Smooth muscle cell (in vitro differentiated cells): Measurements from ENCODE around the gene MAD1L1. TPM values are rescaled to one million over a fixed set of nuclear protein-coding genes. Genes with fewer than 3 reads are reported as not detected.

Experiments used
- DNase-seq: peaks from one replicate; lab custom pipeline; 2025; ENCODE audit not compliant: unreplicated experiment; lab: John Stamatoyannopoulos, UW
- H2AFZ ChIP-seq: fragments of 200-600 bp; sonication (generic); 2 replicates; pipeline ENCODE4 v1.6.0; 2016; ENCODE audit warnings: antibody characterized with exemption, low read depth, mild to moderate bottlenecking
- H3F3A ChIP-seq: fragments of 200-600 bp; sonication (generic); 2 replicates; pipeline ENCODE4 v1.6.0; 2017; ENCODE audit warnings: antibody characterized with exemption, low read depth
- H3K27ac ChIP-seq: fragments of 200-600 bp; sonication (generic); 2 replicates; pipeline ENCODE4 v1.5.1; 2016; ENCODE audit warnings: low read depth, mild to moderate bottlenecking
- H3K27me3 ChIP-seq: fragments of 200-600 bp; sonication (generic); 2 replicates; pipeline ENCODE4 v1.6.1; 2016; ENCODE audit warnings: low read depth, mild to moderate bottlenecking
- H3K36me3 ChIP-seq: fragments of 200-600 bp; sonication (generic); 2 replicates; pipeline ENCODE4 v1.5.1; 2016; ENCODE audit warnings: low read depth
- H3K4me1 ChIP-seq: fragments of 200-600 bp; sonication (generic); 2 replicates; pipeline ENCODE4 v1.5.1; 2016; ENCODE audit warnings: low read depth
- H3K4me2 ChIP-seq: fragments of 200-600 bp; sonication (generic); 2 replicates; pipeline ENCODE4 v1.6.0; 2016; ENCODE audit warnings: mild to moderate bottlenecking
- H3K4me3 ChIP-seq: fragments of 200-600 bp; sonication (generic); 2 replicates; pipeline ENCODE4 v1.5.1; 2016; ENCODE audit warnings: mild to moderate bottlenecking
- H3K79me2 ChIP-seq: fragments of 200-600 bp; sonication (generic); 2 replicates; pipeline ENCODE4 v1.6.0; 2016; ENCODE audit warnings: low read depth, mild to moderate bottlenecking
- H3K9ac ChIP-seq: fragments of 200-600 bp; sonication (generic); 2 replicates; pipeline ENCODE4 v1.6.0; 2016; ENCODE audit warnings: low read depth
- H3K9me3 ChIP-seq: fragments of 200-600 bp; sonication (generic); replicated peaks from 2 replicates; pipeline ENCODE4 v1.5.1; 2016; ENCODE audit warnings: low read depth
- H4K20me1 ChIP-seq: fragments of 200-600 bp; sonication (generic); 2 replicates; pipeline ENCODE4 v1.6.0; 2016; ENCODE audit warnings: low read depth
- WGBS: methylation state at CpG from one replicate; pipeline ENCODE4 v1.1.7; 2016; ENCODE audit warnings: low lambda C conversion rate; 5-methylcytosine and 5-hydroxymethylcytosine counted together
- polyA plus RNA-seq: library from polyadenylated mRNA; unstranded; fragments of >200 nt; fragmentation: Nextera tagmentation; extraction: Ambion mirVana; gene quantifications from 2 replicates; pipeline ENCODE4 v1.2.1, GENCODE V29; 2016
- total RNA-seq: library from RNA; depleted of rRNA; stranded (reverse); fragments of >200 nt; gene quantifications from 2 replicates; pipeline ENCODE4 v1.2.3, GENCODE V29; 2014
- TF ChIP-seq, protein P1 (sequence below): fragments of 200-600 bp; sonication (generic); IDR thresholded peaks from 2 replicates; pipeline ENCODE4 v1.5.1; 2017; ENCODE audit warnings: borderline replicate concordance, mild to moderate bottlenecking, antibody characterized with exemption; ENCODE audit not compliant: insufficient read depth, poor library complexity, severe bottlenecking

The MAD1L1 gene
- total and polyA plus RNA-seq, 2 experiments from 2014 or later, result 33.4 to 60.7 TPM

DNA sequence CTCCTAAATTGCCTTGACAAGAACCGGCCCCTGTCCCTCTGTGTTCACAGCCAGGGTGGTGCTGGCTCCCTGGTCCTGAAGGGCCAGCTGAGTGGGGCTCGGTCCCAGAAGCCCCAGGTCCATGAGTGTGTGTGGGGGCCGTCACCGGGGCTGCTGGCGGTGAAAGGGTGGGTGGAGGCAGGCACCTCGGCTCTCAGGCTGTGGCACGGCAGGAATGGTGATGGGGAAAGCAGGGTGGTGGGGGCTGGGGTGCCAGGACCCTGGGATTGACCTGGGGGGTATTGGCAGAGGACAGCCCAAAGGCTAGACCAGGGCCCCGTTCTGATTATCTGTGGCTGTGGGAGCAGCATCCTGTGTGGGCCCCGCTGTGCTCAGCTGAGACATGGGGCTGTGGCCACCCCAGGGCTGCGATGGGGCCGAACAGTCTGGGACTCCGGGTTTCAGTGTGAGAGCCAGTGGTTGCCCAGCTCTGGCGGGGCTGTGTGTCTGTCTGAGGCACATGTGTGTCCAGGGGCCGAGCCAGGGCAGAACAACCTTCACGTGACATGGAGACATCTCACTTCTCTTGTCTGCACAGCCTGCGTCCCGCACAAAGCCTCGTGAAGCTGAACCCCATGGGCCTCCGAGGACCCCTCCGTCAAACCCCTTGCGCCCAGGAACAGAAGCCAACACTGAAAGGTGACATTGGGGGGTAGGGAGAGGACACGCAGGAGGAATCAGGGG is 418.5 kb downstream of the MAD1L1 start:
- Histone ChIP-seq H3K9me3 (no peaks in the 10 kb centered on the region), H3K9ac (no peak overlapping the region), H3K79me2 (no peaks in the 10 kb centered on the region), H3K4me3 (no peak overlapping the region), H3K36me3 (no peaks in the 10 kb centered on the region), H3K27ac (no peak overlapping the region), H2AFZ (no peak overlapping the region), H3K4me2 (no peak overlapping the region), H3K4me1 (peaks cover 5% of the 10 kb centered on the region), H3K27me3 (no peaks in the 10 kb centered on the region), H3F3A (no peaks in the 10 kb centered on the region), H4K20me1 (no peaks in the 10 kb centered on the region)
- no peak for DNase-seq
- TF ChIP-seq, protein P1, sequence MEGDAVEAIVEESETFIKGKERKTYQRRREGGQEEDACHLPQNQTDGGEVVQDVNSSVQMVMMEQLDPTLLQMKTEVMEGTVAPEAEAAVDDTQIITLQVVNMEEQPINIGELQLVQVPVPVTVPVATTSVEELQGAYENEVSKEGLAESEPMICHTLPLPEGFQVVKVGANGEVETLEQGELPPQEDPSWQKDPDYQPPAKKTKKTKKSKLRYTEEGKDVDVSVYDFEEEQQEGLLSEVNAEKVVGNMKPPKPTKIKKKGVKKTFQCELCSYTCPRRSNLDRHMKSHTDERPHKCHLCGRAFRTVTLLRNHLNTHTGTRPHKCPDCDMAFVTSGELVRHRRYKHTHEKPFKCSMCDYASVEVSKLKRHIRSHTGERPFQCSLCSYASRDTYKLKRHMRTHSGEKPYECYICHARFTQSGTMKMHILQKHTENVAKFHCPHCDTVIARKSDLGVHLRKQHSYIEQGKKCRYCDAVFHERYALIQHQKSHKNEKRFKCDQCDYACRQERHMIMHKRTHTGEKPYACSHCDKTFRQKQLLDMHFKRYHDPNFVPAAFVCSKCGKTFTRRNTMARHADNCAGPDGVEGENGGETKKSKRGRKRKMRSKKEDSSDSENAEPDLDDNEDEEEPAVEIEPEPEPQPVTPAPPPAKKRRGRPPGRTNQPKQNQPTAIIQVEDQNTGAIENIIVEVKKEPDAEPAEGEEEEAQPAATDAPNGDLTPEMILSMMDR, result no peak
- 93% methylated on average over 22 of the region's 22 CpGs for whole genome bisulfite sequencing

DNA sequence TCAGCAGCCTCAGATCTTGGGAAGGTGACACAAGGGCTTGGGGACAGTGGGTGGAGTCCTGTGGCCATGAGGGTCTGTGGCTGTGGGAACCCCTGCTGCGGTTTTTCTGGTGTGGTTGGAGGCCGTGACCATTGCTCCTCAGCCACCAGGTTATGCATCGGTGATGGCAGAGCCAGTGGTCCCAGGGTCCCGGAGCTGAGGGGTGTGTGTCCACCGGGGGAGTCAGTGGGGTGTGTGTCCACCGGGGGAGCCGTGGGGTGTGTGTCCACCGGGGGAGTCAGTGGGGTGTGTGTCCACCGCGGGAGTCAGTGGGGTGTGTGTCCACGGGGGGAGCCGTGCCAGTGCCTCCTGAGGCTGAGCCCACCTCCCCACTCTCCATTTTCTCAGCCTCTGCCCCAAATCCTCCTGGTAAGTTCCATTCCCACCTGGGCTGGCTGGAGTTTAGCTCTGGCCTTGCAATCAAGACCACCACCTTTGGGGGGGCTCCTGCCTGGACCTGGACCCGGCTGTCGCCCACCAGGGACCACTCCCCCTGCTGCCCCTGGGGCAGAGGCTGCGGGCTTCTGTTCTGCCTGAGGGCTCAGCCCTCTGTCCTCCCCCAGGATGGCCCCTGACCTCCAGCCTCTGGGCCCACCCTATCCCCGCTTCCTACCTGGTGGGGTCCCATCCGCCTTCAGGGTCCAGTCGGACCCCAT is 419.2 kb downstream of the MAD1L1 start:
- Histone ChIP-seq H3K9me3 (no peaks in the 10 kb centered on the region), H3K27me3 (no peaks in the 10 kb centered on the region), H3K79me2 (no peaks in the 10 kb centered on the region), H3K36me3 (no peaks in the 10 kb centered on the region), H4K20me1 (no peaks in the 10 kb centered on the region), H3F3A (no peaks in the 10 kb centered on the region), H3K4me1 (peaks cover 5% of the 10 kb centered on the region), H3K27ac (no peak overlapping the region), H3K4me2 (no peak overlapping the region), H2AFZ (no peak overlapping the region), H3K4me3 (no peak overlapping the region), H3K9ac (no peak overlapping the region)
- WGBS, result 97% methylated on average over 18 of the region's 18 CpGs
- TF ChIP-seq, protein P1, result no peak
- no peak for DNase-seq

DNA sequence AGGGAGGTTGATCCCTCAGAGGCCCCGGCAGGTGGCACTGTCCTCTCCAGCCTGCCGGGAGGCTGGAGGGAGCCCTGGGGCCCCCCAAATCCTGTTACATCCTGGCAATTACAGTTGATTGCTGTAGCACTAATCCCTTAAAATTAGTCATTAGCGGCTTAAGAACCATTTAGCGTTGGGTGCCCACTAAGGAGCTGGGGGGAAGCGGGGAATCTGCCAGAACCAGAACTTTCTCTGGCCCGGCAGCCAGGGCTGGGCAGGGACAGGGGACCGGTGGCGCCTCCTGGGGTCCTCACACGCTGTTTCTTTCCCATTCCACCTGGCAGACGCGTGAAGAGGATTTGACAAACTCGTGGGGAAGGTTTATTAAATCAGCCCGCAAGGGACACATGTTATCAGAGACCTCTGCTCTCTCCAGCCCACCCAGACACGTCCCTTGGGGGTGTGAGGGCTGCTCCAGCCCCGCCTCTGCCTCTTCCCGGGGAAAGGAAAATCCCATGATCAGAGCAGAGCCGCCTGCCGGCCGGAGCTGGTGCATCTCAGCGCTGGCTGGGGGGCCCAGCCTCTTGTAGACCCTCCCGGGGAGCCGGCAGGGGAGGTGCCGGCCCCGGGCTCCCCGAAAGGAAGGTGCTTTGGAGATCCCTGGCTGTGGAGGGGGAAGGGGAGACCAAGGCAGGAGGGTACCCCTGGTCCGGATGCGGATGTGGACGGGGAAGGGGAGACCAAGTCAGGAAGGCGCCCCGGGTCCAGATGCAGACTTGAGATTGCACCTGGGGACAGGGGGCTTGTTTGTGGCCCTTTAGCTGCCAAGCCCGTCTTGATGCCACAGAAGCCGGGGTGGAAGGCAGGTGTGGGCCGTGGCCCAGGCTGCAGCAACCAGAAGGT is 420.0 kb downstream of the MAD1L1 start:
- DNase-seq, result no peak
- Histone ChIP-seq H4K20me1 (no peaks in the 10 kb centered on the region), H3K4me1 (peaks cover 5% of the 10 kb centered on the region), H3K9ac (no peak overlapping the region), H3K36me3 (no peaks in the 10 kb centered on the region), H3K9me3 (no peaks in the 10 kb centered on the region), H2AFZ (no peak overlapping the region), H3K79me2 (no peaks in the 10 kb centered on the region), H3F3A (no peaks in the 10 kb centered on the region), H3K27ac (no peak overlapping the region), H3K4me2 (no peak overlapping the region), H3K4me3 (no peak overlapping the region), H3K27me3 (no peaks in the 10 kb centered on the region)
- 76% methylated on average over 33 of the region's 33 CpGs for WGBS
- TF ChIP-seq, protein P1, result no peak
